ENCODE data around the gene TNNT3.

The TNNT3 gene

GRCh38 chr11:1899090-1899489, 20.4 kb upstream of the TNNT3 start:
- DNase-seq, result no peak

- DNase-seq, result no peak
Measured at GRCh38 chr11:1899686-1900085, 19.8 kb upstream of the TNNT3 start.

- DNase-seq, result no peak
Measured at GRCh38 chr11:1906181-1906580, 13.3 kb upstream of the TNNT3 start.

- DNase-seq, result no peak
Measured at GRCh38 chr11:1906611-1907423, 12.7 kb upstream of the TNNT3 start.

- no peak for DNase-seq
Measured at GRCh38 chr11:1908618-1909017, 10.9 kb upstream of the TNNT3 start.

GRCh38 chr11:1909524-1909923, 10.0 kb upstream of the TNNT3 start:
- DNase-seq, result no peak

GRCh38 chr11:1912289-1912878, 7.1 kb upstream of the TNNT3 start:
- DNase-seq, result no peak

- DNase-seq, result no peak
Measured at GRCh38 chr11:1913271-1914060, 6.0 kb upstream of the TNNT3 start.

- DNase-seq, result no peak
Measured at GRCh38 chr11:1915795-1916131, 3.7 kb upstream of the TNNT3 start.

- DNase-seq, result no peak
Measured at GRCh38 chr11:1916132-1916985, 3.1 kb upstream of the TNNT3 start.

GRCh38 chr11:1916986-1917522, 2.4 kb upstream of the TNNT3 start:
- no peak for DNase-seq

- no peak for DNase-seq
Measured at GRCh38 chr11:1917523-1918435, 1.7 kb upstream of the TNNT3 start.

GRCh38 chr11:1918436-1919315, 827 bp upstream of the TNNT3 start:
- no peak for DNase-seq

GRCh38 chr11:1920128-1920908, 815 bp downstream of the TNNT3 start:
- DNase-seq, result no peak

- DNase-seq, result no peak
Measured at GRCh38 chr11:1920909-1921573, 1.5 kb downstream of the TNNT3 start.

GRCh38 chr11:1921574-1922141, 2.2 kb downstream of the TNNT3 start:
- no peak for DNase-seq

GRCh38 chr11:1922481-1923081, 3.1 kb downstream of the TNNT3 start:
- DNase-seq, result no peak
